Activated naive CD8-positive, alpha-beta T cell (primary cell): ENCODE results near the gene SPDYE4.
"Not testable (repeated sequence)": the region's sequence is repeated elsewhere in the genome, so short reads cannot be mapped to it uniquely, and the experiment has no call there.

Source experiments
- H3K27ac Mint-ChIP-seq: one replicate; pipeline ENCODE4 v1.8.0; 2021; ENCODE audit warnings: mixed read lengths
- H3K27me3 Mint-ChIP-seq: one replicate; pipeline ENCODE4 v1.8.0; 2021; ENCODE audit warnings: mixed read lengths
- H3K36me3 Mint-ChIP-seq: one replicate; pipeline ENCODE4 v1.8.0; 2021; ENCODE audit warnings: mixed read lengths
- H3K4me1 Mint-ChIP-seq: one replicate; pipeline ENCODE4 v1.8.0; 2021; ENCODE audit warnings: low read depth, mixed read lengths
- H3K4me3 Mint-ChIP-seq: one replicate; pipeline ENCODE4 v1.8.0; 2021; ENCODE audit warnings: mild to moderate bottlenecking, mixed read lengths
- H3K9me3 Mint-ChIP-seq: one replicate; pipeline ENCODE4 v1.8.0; 2021; ENCODE audit warnings: low read depth, mixed read lengths

SPDYE4 gene, protein sequence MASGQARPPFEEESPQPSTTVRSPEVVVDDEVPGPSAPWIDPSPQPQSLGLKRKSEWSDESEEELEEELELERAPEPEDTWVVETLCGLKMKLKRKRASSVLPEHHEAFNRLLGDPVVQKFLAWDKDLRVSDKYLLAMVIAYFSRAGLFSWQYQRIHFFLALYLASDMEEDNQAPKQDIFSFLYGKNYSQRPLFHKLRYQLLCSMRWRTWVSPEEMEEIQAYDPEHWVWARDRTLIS

DNA sequence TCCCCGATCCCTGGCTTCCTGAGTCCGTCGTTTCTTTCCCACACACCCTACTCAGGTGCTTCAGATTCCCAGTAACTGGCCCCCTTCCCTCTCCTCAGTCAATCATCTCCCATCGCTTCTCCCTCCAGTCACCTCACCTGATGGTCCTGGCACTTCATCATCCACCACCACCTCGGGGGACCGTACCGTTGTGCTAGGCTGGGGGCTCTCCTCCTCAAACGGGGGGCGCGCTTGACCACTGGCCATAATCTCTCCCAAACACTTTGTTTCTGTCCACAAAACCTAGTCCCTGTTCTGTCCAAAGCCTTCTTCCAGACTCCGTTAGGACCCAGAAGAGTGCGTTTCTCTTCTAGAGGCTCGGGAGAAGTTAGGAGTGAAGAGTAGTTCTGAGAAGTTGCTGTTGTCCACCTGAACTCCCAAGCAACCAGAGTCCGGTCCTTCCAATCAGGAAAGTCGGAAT lies at the start of gene SPDYE4:
Gene SPDYE4 (minus strand): TSS at position 410 of the 460 bp plus-strand sequence. CDS start 164 bp downstream, at position 246.
- Mint-ChIP-seq H3K9me3 (no peaks in the 10 kb centered on the region), H3K4me3 (no peak within 1 kb of the TSS), H3K36me3 (no peaks in the 10 kb centered on the region), H3K27ac (no peak within 1 kb of the TSS), H3K4me1 (no peaks in the 10 kb centered on the region), H3K27me3 (peaks cover 8% of the 10 kb centered on the region)

DNA sequence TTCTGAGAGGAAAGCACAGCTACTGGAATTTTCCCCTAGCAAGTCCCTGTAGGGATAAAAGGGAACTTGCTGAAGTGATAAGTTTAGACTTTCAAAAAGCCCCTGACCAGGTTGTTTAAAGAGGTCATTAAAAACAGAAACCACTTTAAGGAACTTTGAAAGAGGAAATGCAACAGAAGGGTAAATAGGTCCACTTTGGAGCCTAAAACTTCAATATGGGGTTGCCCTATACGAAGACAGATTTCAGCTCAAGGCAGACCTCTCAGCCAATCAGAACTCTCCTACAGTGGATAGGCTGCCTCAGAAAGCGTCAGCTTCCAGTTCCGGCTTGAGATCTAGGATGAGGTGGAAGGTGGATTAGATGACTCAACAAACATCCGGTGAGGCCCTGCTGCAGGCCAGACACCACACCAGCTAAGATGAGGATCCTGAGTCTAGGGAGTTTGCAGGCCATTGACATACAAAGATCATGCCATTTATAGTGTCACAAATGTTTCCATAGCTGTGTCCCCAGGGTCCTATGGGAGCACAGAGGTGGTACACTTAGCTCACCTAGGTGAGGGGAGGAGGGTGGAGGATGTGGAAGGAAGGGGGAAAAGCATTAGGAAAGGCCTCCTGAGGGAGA lies 48.7 kb upstream of the SPDYE4 start:
- peaks cover 18% of the 10 kb centered on the region for H3K9me3 Mint-ChIP-seq
- no peaks in the 10 kb centered on the region for H3K27me3 Mint-ChIP-seq
- H3K36me3 Mint-ChIP-seq, result peaks cover 24% of the 10 kb centered on the region
- no peak overlapping the region for H3K4me3 Mint-ChIP-seq
- peaks cover 5% of the 10 kb centered on the region for H3K4me1 Mint-ChIP-seq
- no peak overlapping the region for H3K27ac Mint-ChIP-seq

DNA sequence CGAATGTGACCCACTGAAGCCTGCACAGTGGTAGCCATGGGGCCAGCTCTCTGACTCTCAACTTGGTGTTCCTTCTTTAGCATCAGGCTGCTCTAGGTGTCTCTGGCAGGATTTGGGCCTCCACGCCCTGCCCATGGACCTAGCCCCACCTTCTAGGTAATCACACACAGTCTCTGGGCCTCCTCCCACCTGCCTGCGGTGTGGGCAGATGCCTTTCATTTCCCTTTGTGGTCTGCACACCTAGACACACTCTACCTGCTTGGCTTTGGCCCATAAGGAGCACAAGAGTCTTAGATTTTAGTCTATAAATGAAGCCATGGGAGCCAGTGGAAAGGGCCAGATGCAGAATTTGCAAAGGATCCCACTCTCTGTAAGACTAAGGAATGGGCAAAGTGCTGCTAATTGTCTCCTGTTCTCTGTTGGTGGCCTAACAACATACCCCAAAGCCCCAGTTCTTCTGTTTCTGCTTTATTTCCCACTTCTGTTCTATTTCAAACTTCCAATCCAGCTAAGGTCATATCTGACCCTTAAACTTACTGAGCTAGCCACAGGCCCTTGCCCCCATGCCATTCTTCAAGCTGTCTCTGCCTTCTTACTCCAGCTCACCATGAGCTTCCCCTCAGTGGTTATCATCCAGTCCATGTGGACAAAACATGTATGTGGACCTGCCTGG lies 48.0 kb upstream of the SPDYE4 start:
- Mint-ChIP-seq H3K4me3 (no peak overlapping the region), H3K36me3 (peaks cover 19% of the 10 kb centered on the region), H3K27ac (no peak overlapping the region), H3K4me1 (peaks cover 5% of the 10 kb centered on the region), H3K9me3 (peaks cover 14% of the 10 kb centered on the region), H3K27me3 (no peaks in the 10 kb centered on the region)

DNA sequence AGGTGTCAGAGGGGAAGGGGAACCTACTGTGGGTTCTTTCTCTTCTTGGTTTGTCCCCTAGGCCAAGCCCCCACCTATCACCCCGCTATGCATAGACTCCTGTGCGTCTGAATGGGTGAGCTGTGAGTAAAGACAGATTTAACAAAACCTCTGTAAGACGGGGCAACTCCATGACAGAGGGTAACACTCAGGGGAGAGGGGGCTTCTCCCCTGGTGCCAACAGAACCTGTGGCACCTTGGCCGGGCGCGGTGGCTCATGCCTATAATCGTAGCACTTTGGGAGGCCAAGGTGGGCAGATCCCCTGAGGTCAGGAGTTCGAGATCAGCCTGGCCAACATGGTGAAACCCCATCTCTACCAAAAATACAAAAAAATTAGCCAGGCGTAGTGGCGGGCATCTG lies 47.0 kb upstream of the SPDYE4 start:
- not testable (repeated sequence) for H3K27me3 Mint-ChIP-seq, H3K4me3 Mint-ChIP-seq, H3K27ac Mint-ChIP-seq, H3K4me1 Mint-ChIP-seq
- peaks cover 13% of the 10 kb centered on the region for H3K9me3 Mint-ChIP-seq
- peaks cover 17% of the 10 kb centered on the region for H3K36me3 Mint-ChIP-seq

DNA sequence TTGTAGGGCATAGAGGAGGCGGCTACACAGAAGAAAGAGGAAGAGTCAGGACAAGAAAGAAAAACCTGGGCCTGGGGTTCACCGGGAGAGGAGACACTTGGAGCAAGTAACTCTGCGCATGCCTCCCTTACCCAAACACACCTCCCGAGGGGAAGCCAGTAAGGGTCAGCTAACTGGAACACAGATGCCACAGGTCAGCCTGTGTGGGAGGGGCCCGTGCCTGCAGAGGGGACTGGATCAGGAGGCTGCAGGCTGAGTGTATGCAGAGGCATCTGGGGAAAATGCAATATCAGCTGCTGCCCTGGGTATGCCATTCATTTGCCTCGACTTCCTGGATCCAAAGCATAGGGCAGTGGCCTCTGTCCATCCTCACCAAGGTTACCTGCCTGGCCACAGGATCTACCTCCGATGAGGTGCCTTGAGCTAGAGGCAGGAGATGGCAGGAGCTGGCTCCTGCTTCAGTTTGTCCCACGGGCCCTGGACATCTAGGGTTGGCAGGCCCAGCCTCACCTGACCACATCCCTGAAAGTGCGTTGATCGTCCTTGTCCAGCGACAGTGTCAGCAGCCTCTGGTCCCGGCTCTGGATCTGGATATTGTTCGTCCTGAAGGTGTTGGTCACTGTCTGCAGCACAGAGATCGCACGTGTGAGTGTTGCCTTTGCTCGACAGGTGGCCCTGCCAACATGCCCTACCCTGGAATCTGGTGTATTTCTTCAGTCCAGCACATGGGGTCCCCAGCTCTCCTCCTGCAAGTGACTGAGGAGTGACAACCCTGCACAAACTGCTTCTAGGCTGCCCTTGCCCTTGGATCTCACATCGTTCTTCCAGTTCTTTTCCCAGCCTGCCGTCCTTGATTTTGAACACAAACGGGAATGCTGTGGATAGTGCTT lies 45.4 kb upstream of the SPDYE4 start:
- H3K36me3 Mint-ChIP-seq, result peaks cover 10% of the 10 kb centered on the region
- H3K4me1 Mint-ChIP-seq, result peaks cover 5% of the 10 kb centered on the region
- no peaks in the 10 kb centered on the region for H3K27me3 Mint-ChIP-seq
- H3K27ac Mint-ChIP-seq, result no peak overlapping the region
- H3K4me3 Mint-ChIP-seq, result no peak overlapping the region
- H3K9me3 Mint-ChIP-seq, result peaks cover 5% of the 10 kb centered on the region

DNA sequence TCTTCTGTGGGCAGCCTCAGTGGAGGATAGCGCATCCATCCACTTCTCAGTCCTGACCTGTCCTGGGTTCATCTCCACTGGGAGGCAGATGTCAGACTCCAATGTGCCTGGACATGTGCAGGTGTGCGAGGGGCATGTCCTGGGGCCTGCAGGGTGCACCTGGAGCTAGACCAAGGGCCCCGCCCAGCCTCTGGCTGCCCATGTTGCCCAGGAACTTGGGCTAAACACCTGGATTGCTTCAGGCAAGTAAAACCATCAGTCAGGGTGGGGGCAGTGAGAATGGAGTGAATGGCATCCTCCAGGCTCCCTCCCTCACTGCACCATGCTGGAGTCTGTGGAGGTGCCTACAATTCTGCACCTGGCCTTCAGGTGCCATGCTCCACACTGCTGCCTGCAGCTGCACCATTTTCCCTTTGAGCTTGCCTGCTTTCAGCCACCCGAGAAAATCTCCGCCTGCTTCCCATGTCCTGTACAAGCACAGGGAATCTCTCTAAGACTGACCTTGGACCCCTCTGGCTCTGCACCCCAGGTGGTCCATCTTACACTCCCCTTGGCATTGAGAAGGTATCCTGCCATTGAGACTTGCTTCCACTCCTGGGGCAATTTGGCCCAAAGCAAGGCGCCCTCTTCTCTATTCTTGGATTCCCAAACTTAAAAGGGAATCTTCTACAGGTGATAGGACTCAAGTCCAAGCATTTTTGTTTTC lies 42.9 kb upstream of the SPDYE4 start:
- no peaks in the 10 kb centered on the region for H3K27me3 Mint-ChIP-seq
- no peak overlapping the region for H3K27ac Mint-ChIP-seq
- no peak overlapping the region for H3K4me3 Mint-ChIP-seq
- no peaks in the 10 kb centered on the region for H3K36me3 Mint-ChIP-seq
- H3K9me3 Mint-ChIP-seq, result no peaks in the 10 kb centered on the region
- H3K4me1 Mint-ChIP-seq, result peaks cover 2% of the 10 kb centered on the region

DNA sequence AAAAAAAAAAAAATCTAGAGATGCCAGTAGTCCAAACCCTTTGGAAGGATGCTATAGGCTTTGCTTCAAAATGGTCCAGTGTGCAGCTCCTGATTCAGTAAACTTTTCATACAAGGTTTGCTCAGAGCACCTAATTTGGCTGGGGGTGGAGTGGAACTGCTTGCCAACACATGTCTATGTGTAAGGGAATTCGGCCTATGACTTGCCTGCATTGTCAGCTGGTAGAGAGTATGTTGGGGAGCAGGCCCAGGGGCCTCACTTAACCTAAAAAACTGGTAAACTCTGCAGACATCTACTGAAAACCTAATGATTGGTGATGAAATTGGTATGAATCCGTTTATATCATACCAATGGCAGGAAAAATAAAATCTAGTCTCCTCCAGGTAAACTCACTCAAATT lies 42.3 kb upstream of the SPDYE4 start:
- H3K27ac Mint-ChIP-seq, result no peak overlapping the region
- no peaks in the 10 kb centered on the region for H3K27me3 Mint-ChIP-seq
- H3K4me3 Mint-ChIP-seq, result no peak overlapping the region
- H3K36me3 Mint-ChIP-seq, result no peaks in the 10 kb centered on the region
- no peaks in the 10 kb centered on the region for H3K4me1 Mint-ChIP-seq
- H3K9me3 Mint-ChIP-seq, result no peaks in the 10 kb centered on the region

DNA sequence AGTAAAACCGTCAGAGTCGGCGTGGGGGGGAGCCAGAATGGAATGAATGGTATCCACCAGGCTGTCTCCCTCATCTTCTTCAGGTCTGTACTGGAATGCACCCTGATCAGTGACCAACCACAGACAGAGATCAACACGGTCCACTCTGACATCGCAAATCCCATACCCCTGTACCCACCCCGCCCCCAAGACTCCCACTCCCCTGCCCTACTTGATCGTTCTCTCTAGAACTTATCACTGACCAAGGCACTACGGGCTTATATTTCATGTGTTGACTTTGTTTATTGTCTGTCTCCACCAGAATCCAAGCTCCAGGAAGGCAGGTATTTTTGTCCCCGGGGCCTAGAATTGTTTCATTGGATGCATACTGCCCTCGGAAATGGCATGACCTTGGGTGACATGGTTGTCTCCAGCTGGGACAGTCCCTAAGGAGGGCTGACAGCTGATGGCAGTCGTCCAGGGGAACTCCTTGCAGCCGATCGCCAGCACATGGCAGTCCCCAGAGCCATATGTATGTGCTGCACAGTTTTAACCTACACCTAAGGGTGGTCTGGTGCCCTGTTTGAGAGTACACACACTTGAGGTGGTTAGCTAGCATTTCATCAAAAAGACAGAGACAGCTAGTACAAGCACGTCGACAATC lies 41.3 kb upstream of the SPDYE4 start:
- H3K4me3 Mint-ChIP-seq, result no peak overlapping the region
- no peaks in the 10 kb centered on the region for H3K9me3 Mint-ChIP-seq
- H3K27me3 Mint-ChIP-seq, result no peaks in the 10 kb centered on the region
- no peaks in the 10 kb centered on the region for H3K4me1 Mint-ChIP-seq
- no peak overlapping the region for H3K27ac Mint-ChIP-seq
- H3K36me3 Mint-ChIP-seq, result no peaks in the 10 kb centered on the region

DNA sequence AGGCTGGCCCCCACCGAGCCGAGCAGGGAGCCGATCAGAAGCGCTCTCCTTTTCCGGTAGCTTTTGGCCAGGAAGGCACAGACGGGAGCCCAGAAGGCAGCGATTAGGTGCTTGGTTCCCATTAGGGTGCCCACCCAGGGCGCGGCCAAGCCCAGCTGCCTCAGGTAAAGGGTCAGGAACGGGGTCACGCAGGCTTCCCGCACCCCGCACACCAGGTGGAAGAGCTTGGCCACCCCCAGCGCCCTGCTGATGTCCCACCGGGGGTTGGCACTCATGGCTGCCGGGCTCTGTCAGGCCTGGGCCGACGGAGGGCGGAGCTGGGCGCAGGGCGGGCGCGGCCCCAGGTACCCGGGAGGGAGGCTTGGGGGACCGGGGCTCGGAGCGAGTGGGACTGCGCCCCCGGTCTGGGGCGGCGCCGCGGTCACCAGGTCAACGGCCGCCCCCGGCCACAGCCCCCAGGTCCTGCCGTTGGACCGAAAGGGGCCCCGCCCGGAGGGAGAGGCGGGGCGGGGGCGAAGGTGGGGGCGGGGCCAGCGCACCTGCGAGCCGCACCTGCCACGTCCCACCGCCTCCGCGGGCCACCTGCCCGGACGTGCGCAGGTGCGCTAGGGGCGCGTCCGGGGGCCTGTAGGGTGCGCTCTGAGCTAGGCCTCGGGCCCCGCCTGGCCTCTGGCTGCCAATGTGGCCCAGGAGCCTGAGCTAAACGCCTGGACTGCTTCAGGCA lies 40.7 kb upstream of the SPDYE4 start, which contains the start of gene MFSD6L:
Gene MFSD6L (minus strand): TSS at position 520 of the 724 bp plus-strand sequence. CDS start 245 bp downstream, at position 275.
- no peak within 1 kb of the TSS for H3K27ac Mint-ChIP-seq

DNA sequence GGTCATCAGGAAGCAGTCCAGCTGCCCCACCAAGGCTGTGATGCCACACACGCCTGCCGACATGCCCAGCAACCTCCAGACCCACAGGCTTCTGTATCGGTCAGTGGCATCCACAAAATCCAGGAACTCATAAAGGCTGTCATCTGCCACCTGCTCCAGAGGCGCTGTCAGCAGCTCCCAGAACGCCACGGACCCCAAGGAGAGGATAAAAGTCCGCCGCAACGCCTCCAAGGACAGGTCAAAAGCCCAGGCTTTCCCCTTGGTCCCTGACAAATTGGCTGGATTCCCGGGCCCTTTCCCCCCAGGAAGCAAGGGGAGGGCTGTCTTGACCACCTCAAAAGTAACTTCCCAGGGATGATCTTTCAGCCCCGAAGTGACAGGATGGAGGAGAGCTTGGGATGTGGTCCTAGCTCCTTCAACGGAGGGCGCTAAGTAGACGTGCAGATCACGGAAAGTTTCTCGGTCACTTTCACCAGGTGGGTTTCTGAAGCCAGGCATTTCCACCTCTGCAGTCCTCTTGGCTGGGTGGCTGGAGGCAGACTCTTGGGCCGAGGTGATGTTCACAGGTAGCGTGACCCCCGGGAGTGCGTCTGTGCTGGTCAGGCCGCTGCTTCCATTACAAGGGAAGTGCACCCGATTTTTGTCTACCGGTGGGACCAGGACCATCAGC lies 40.0 kb upstream of the SPDYE4 start:
- Mint-ChIP-seq H3K36me3 (no peaks in the 10 kb centered on the region), H3K27ac (no peak overlapping the region)

More for the DNA sequence above, 40.7 kb upstream of the SPDYE4 start, which contains the start of gene MFSD6L:
- Mint-ChIP-seq H3K4me3 (no peak within 1 kb of the TSS), H3K27me3 (no peaks in the 10 kb centered on the region), H3K4me1 (no peaks in the 10 kb centered on the region), H3K9me3 (no peaks in the 10 kb centered on the region), H3K36me3 (no peaks in the 10 kb centered on the region)

DNA sequence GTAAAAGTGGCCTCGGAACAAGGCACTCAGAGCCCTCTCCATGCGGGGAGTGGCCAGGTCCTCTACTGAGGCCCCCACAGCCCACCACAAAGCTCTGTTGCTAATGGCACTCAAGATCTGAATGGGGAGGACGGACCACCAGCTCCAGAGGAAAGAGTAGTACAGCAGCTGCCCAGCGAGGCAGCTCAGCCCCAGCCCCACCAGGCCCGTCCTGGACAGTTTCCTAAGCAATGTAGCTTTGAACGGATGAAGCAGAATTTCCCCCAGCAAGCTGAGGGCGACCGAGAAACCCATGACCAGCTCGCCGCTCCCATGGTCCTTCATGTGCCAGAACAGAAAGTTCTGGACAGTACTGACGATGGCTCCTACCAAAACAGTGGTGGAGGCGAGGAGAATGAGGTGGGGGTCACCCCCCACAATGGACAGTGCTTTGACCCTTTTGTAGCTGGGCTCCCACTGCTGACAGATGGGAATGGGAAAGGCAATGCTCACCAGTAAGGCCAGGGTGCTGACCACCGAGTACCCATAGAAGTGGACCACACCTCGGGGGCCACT lies 39.4 kb upstream of the SPDYE4 start:
- no peak overlapping the region for H3K4me3 Mint-ChIP-seq
- H3K36me3 Mint-ChIP-seq, result no peaks in the 10 kb centered on the region
- H3K9me3 Mint-ChIP-seq, result no peaks in the 10 kb centered on the region
- no peaks in the 10 kb centered on the region for H3K4me1 Mint-ChIP-seq
- no peak overlapping the region for H3K27ac Mint-ChIP-seq
- no peaks in the 10 kb centered on the region for H3K27me3 Mint-ChIP-seq

More for the DNA sequence above, 40.0 kb upstream of the SPDYE4 start:
- H3K4me1 Mint-ChIP-seq, result no peaks in the 10 kb centered on the region
- no peaks in the 10 kb centered on the region for H3K9me3 Mint-ChIP-seq
- H3K27me3 Mint-ChIP-seq, result no peaks in the 10 kb centered on the region
- no peak overlapping the region for H3K4me3 Mint-ChIP-seq

DNA sequence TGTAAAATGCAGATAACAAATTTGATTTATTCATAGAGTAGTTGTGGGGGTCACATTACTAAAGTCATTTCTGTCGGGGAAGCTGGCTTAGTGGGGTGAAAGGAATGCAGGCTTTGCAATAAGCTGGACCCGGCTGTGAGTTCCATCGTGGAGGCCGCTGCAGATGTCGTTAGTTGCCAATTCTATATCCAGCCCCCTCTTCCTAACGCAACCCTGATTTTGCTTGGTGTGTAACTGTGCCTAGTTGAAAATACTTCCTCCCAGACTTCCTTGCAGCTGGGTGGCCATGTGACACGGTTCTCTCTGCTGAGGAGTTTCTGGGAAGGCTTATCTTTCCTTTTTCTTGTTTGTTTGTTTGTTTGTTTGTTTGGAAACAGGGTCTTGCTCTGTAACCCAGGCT lies 36.3 kb upstream of the SPDYE4 start:
- Mint-ChIP-seq H3K27me3 (no peaks in the 10 kb centered on the region), H3K4me3 (no peak overlapping the region), H3K4me1 (no peaks in the 10 kb centered on the region), H3K27ac (no peak overlapping the region), H3K9me3 (peaks cover 5% of the 10 kb centered on the region), H3K36me3 (peaks cover 4% of the 10 kb centered on the region)

DNA sequence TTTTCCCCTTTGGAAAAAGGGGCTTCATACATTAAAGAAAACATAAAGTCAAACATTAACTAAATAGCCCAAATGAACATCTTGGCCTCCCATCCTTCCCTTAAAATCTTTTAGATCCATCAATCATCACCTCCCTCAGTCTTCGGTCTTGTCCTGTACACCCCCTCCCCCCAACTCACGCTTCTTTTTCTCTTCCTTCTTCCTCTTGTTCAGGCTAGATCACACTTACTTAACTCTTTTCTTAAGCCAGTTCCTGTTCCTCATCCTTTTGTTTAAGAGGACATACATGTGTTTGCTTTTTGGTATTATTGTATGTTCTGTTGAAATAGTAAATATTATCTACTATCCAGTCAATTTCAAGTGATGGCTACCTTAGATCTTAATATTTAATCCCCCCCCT lies 35.3 kb upstream of the SPDYE4 start:
- Mint-ChIP-seq H3K27ac (no peak overlapping the region), H3K9me3 (peaks cover 5% of the 10 kb centered on the region), H3K36me3 (peaks cover 4% of the 10 kb centered on the region), H3K27me3 (no peaks in the 10 kb centered on the region), H3K4me1 (no peaks in the 10 kb centered on the region), H3K4me3 (no peak overlapping the region)
